SK-N-SH treated with all-trans-retinoic acid at 6 μM for 48 hours (cell line): ENCODE data around the gene RHOG.

ENCODE experiments used
- ATAC-seq: fragments of 200-7000 bp; cut with Tn5 transposase; 3 replicates; pipeline ENCODE4 v1.9.1; 2020; ENCODE audit warnings: mild to moderate bottlenecking, moderate library complexity
- ARNTL ChIP-seq: fragments of 450-650 bp; formaldehyde crosslinking; IDR thresholded peaks from 2 replicates; pipeline ENCODE4 v1.5.0; 2020; ENCODE audit warnings: low read depth, mild to moderate bottlenecking, moderate library complexity, borderline replicate concordance
- CSDC2 ChIP-seq: fragments of 250-450 bp; sonication (Bioruptor Pico); IDR thresholded peaks from 2 replicates; pipeline ENCODE4 v1.5.0; 2020; ENCODE audit warnings: mild to moderate bottlenecking, moderate library complexity
- ISL1 ChIP-seq: fragments of 250-450 bp; sonication (Bioruptor Pico); IDR thresholded peaks from 2 replicates; pipeline ENCODE4 v2.1.2; 2022; ENCODE audit warnings: mild to moderate bottlenecking, moderate library complexity
- OSR1 ChIP-seq: fragments of 250-450 bp; sonication (Bioruptor Pico); IDR thresholded peaks from 2 replicates; pipeline ENCODE4 v1.8.0; 2022; ENCODE audit warnings: moderate library complexity, mild to moderate bottlenecking, inconsistent platforms
- PATZ1 ChIP-seq: fragments of 250-450 bp; sonication (Bioruptor Pico); IDR thresholded peaks from 2 replicates; pipeline ENCODE4 v1.8.0; 2020; ENCODE audit warnings: mild to moderate bottlenecking, moderate library complexity, borderline replicate concordance
- PPARA ChIP-seq: fragments of 250-450 bp; sonication (Bioruptor Pico); IDR thresholded peaks from 2 replicates; pipeline ENCODE4 v1.5.0; 2020; ENCODE audit warnings: mild to moderate bottlenecking, borderline replicate concordance
- RARB ChIP-seq: fragments of 250-450 bp; sonication (Bioruptor Pico); IDR thresholded peaks from 2 replicates; pipeline ENCODE4 v1.8.0; 2021; ENCODE audit warnings: mild to moderate bottlenecking, moderate library complexity
- TCF4 ChIP-seq: fragments of 250-450 bp; sonication (Bioruptor Pico); IDR thresholded peaks from 2 replicates; pipeline ENCODE4 v1.8.0; 2021; ENCODE audit warnings: mild to moderate bottlenecking, moderate library complexity, borderline replicate concordance
- ZFP30 ChIP-seq: fragments of 450-650 bp; formaldehyde crosslinking; IDR thresholded peaks from 2 replicates; pipeline ENCODE4 v1.5.0; 2022; ENCODE audit warnings: mild to moderate bottlenecking, moderate library complexity
- ZNF8 ChIP-seq: fragments of 450-650 bp; formaldehyde crosslinking; IDR thresholded peaks from 2 replicates; pipeline ENCODE4 v1.5.0; 2020; ENCODE audit warnings: mild to moderate bottlenecking, moderate library complexity
- TF ChIP-seq, protein P1 (sequence below): fragments of 250-450 bp; sonication (Bioruptor Pico); IDR thresholded peaks from 2 replicates; pipeline ENCODE4 v1.5.0; 2020; ENCODE audit warnings: mild to moderate bottlenecking, moderate library complexity
- TF ChIP-seq, protein P2 (sequence below): fragments of 250-450 bp; sonication (Bioruptor Pico); IDR thresholded peaks from 2 replicates; pipeline ENCODE4 v1.8.0; 2021; ENCODE audit warnings: low read depth, mild to moderate bottlenecking, moderate library complexity, borderline replicate concordance
- TF ChIP-seq, protein P3 (sequence below): fragments of 250-450 bp; sonication (Bioruptor Pico); IDR thresholded peaks from 2 replicates; pipeline ENCODE4 v1.5.1; 2021; ENCODE audit warnings: mild to moderate bottlenecking, moderate library complexity
- TF ChIP-seq, protein P4 (sequence below): fragments of 250-450 bp; sonication (Bioruptor Pico); IDR thresholded peaks from 2 replicates; pipeline ENCODE4 v1.5.1; 2020; ENCODE audit warnings: low read depth, mild to moderate bottlenecking, moderate library complexity

Gene RHOG

GRCh38 chr11:3825473-3826154, 15.1 kb downstream of the RHOG start:
- ATAC-seq: no peak

DNA sequence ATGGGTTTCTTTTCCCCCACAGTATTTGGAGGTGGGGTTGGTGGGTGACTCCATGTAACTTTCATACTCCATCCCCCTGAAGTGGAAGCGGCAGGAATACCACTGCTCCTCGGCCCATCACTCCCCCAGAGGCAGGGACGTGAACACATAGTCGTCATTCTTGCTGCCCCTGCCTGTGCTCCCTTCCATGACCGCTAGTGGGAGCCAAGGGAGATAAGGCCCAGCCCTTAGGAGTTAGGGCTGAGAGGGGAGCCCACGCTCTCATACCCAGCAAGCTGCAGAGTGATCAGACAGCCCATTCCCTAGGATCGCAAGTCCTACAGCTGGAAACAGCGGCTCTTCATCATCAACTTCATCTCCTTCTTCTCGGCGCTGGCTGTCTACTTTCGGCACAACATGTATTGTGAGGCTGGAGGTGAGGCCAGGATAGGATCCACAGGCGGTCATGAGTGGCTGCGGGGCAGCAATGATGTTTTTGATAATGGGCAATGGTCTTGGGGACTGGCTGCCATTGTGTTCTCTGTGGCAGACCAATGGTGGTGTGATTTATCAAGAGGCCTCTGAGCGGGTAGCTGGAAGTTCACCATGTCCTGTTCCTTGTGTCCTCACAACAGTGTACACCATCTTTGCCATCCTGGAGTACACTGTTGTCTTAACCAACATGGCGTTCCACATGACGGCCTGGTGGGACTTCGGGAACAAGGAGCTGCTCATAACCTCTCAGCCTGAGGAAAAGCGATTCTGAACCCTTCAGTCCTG, 15.9 kb downstream of the RHOG start:
- TF ChIP-seq PATZ1: no peak
- TF ChIP-seq TCF4: no peak
- ATAC-seq: peak; percentile 65

More at GRCh38 chr11:3825473-3826154, 15.1 kb downstream of the RHOG start:
- TF ChIP-seq, protein P1, sequence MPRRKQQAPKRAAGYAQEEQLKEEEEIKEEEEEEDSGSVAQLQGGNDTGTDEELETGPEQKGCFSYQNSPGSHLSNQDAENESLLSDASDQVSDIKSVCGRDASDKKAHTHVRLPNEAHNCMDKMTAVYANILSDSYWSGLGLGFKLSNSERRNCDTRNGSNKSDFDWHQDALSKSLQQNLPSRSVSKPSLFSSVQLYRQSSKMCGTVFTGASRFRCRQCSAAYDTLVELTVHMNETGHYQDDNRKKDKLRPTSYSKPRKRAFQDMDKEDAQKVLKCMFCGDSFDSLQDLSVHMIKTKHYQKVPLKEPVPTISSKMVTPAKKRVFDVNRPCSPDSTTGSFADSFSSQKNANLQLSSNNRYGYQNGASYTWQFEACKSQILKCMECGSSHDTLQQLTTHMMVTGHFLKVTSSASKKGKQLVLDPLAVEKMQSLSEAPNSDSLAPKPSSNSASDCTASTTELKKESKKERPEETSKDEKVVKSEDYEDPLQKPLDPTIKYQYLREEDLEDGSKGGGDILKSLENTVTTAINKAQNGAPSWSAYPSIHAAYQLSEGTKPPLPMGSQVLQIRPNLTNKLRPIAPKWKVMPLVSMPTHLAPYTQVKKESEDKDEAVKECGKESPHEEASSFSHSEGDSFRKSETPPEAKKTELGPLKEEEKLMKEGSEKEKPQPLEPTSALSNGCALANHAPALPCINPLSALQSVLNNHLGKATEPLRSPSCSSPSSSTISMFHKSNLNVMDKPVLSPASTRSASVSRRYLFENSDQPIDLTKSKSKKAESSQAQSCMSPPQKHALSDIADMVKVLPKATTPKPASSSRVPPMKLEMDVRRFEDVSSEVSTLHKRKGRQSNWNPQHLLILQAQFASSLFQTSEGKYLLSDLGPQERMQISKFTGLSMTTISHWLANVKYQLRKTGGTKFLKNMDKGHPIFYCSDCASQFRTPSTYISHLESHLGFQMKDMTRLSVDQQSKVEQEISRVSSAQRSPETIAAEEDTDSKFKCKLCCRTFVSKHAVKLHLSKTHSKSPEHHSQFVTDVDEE (CRISPR knock-in tag): no peak
- TF ChIP-seq RARB (CRISPR knock-in tag) (no peak), PATZ1 (no peak), OSR1 (CRISPR knock-in tag) (no peak)
- TF ChIP-seq, protein P2, sequence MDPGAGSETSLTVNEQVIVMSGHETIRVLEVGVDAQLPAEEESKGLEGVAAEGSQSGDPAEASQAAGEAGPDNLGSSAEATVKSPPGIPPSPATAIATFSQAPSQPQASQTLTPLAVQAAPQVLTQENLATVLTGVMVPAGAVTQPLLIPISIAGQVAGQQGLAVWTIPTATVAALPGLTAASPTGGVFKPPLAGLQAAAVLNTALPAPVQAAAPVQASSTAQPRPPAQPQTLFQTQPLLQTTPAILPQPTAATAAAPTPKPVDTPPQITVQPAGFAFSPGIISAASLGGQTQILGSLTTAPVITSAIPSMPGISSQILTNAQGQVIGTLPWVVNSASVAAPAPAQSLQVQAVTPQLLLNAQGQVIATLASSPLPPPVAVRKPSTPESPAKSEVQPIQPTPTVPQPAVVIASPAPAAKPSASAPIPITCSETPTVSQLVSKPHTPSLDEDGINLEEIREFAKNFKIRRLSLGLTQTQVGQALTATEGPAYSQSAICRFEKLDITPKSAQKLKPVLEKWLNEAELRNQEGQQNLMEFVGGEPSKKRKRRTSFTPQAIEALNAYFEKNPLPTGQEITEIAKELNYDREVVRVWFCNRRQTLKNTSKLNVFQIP (CRISPR knock-in tag): no peak
- TF ChIP-seq, protein P3, sequence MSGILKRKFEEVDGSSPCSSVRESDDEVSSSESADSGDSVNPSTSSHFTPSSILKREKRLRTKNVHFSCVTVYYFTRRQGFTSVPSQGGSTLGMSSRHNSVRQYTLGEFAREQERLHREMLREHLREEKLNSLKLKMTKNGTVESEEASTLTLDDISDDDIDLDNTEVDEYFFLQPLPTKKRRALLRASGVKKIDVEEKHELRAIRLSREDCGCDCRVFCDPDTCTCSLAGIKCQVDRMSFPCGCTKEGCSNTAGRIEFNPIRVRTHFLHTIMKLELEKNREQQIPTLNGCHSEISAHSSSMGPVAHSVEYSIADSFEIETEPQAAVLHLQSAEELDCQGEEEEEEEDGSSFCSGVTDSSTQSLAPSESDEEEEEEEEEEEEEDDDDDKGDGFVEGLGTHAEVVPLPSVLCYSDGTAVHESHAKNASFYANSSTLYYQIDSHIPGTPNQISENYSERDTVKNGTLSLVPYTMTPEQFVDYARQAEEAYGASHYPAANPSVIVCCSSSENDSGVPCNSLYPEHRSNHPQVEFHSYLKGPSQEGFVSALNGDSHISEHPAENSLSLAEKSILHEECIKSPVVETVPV (CRISPR knock-in tag): no peak

DNA sequence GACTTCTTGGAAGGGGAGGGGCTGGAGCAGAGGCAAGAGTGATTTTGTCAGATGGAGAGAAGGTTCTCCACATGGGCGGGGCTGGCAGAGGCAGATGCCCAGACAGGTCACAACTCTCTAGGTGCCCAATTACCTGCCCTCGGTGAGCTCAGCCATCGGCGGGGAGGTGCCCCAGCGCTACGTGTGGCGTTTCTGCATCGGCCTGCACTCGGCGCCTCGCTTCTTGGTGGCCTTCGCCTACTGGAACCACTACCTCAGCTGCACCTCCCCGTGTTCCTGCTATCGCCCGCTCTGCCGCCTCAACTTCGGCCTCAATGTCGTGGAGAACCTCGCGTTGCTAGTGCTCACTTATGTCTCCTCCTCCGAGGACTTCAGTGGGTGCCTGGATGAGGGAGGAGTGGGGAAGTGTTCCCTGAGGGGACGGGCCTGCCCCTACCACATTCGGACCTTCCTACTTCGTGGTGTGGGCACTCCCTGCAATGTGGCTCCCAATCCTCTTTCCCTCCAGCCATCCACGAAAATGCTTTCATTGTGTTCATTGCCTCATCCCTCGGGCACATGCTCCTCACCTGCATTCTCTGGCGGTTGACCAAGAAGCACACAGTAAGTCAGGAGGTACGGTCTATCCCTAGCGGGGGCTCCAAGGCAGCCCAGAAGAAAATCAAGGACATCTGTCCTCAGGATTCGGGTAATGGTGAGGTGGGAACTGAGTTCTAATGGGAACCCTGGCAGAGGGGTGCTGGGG, 16.8 kb downstream of the RHOG start:
- ATAC-seq: no peak
- TF ChIP-seq ISL1 (CRISPR knock-in tag) (no peak), TCF4 (no peak), CSDC2 (CRISPR knock-in tag) (no peak), ZFP30 (CRISPR knock-in tag) (no peak), OSR1 (CRISPR knock-in tag) (no peak), PPARA (CRISPR knock-in tag) (no peak), ARNTL (CRISPR knock-in tag) (no peak), ZNF8 (CRISPR knock-in tag) (no peak)
- TF ChIP-seq, protein P4, sequence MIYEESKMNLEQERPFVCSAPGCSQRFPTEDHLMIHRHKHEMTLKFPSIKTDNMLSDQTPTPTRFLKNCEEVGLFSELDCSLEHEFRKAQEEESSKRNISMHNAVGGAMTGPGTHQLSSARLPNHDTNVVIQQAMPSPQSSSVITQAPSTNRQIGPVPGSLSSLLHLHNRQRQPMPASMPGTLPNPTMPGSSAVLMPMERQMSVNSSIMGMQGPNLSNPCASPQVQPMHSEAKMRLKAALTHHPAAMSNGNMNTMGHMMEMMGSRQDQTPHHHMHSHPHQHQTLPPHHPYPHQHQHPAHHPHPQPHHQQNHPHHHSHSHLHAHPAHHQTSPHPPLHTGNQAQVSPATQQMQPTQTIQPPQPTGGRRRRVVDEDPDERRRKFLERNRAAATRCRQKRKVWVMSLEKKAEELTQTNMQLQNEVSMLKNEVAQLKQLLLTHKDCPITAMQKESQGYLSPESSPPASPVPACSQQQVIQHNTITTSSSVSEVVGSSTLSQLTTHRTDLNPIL: no peak
